Left renal pelvis (tissue), 4 donors: Measurements from ENCODE around the gene PKD2L2. TPM values are rescaled to one million over a fixed set of nuclear protein-coding genes. Genes with fewer than 3 reads are reported as not detected.
"Not testable (repeated sequence)": the region's sequence is repeated elsewhere in the genome, so short reads cannot be mapped to it uniquely, and the experiment has no call there.

Experiments
- DNase-seq, 4 donors: peaks; one replicate each; pipeline ENCODE4 v3.0.0-alpha.2; 2013; ENCODE audit warnings: low read depth in 4 of 4, low spot score in 3 of 4
- polyA plus RNA-seq, 4 donors: library from polyadenylated mRNA; unstranded; fragments of 120-200 nt; gene quantifications; one replicate each; pipeline ENCODE4 v1.2.1, GENCODE V29; 2013; ENCODE audit not compliant: insufficient read length in 4 of 4

PKD2L2 gene
- under 1 TPM; 0.20 to 0.50 (median 0.37) TPM for polyA plus RNA-seq

GRCh38 chr5:137888863-137889759 lies at the start of gene PKD2L2:
Gene PKD2L2, plus strand, starts transcription at chr5:137889457. Its CDS starts 35 bp downstream, at chr5:137889492.
- DNase-seq: peak; percentile 70 to 78 (median 74)

- no peak for DNase-seq
These were observed 47.0 kb upstream of the PKD2L2 start for GRCh38 chr5:137842296-137842695.

GRCh38 chr5:137843676-137844299 lies 45.5 kb upstream of the PKD2L2 start:
- no peak for DNase-seq

GRCh38 chr5:137845472-137845871 lies 43.8 kb upstream of the PKD2L2 start:
- no peak for DNase-seq

GRCh38 chr5:137847687-137848086 lies 41.6 kb upstream of the PKD2L2 start:
- no peak for DNase-seq

- DNase-seq: not testable (repeated sequence)
These were observed 36.1 kb upstream of the PKD2L2 start for GRCh38 chr5:137853165-137853564.

- DNase-seq: no peak
These were observed 33.1 kb upstream of the PKD2L2 start for GRCh38 chr5:137856201-137856600.

- no peak for DNase-seq
These were observed 32.1 kb upstream of the PKD2L2 start for GRCh38 chr5:137856916-137857862.

GRCh38 chr5:137858223-137858916 lies 30.9 kb upstream of the PKD2L2 start:
- DNase-seq: no peak

- no peak for DNase-seq
These were observed 30.3 kb upstream of the PKD2L2 start for GRCh38 chr5:137858954-137859353.

- DNase-seq: no peak
These were observed 27.0 kb upstream of the PKD2L2 start for GRCh38 chr5:137862251-137862650.

GRCh38 chr5:137863653-137864052 lies 25.6 kb upstream of the PKD2L2 start:
- DNase-seq: not testable (repeated sequence)

- no peak for DNase-seq
These were observed 22.5 kb upstream of the PKD2L2 start for GRCh38 chr5:137866541-137867388.

- DNase-seq: no peak
These were observed 21.6 kb upstream of the PKD2L2 start, which contains the start of gene MYOT for GRCh38 chr5:137867664-137868063. Gene MYOT, plus strand, starts transcription at chr5:137867860. Its CDS starts 2,792 bp downstream, at chr5:137870652.

GRCh38 chr5:137870647-137871339 lies 18.5 kb upstream of the PKD2L2 start:
- DNase-seq: no peak

GRCh38 chr5:137871571-137871970 lies 17.7 kb upstream of the PKD2L2 start:
- DNase-seq: no peak

GRCh38 chr5:137872466-137872865 lies 16.8 kb upstream of the PKD2L2 start:
- no peak for DNase-seq

GRCh38 chr5:137876101-137876500 lies 13.2 kb upstream of the PKD2L2 start:
- no peak for DNase-seq
